AG04449 (cell line): ENCODE data around the gene MLXIP.

Experiments used
- CTCF ChIA-PET: fragments of 350-600 bp; formaldehyde crosslinking; extraction: SDS; loops from one replicate; lab custom pipeline; 2021; ENCODE audit warnings: antibody characterized with exemption; lab: Yijun Ruan, JAX
- POLR2A ChIA-PET: fragments of 400-600, 350-600 bp; formaldehyde crosslinking; extraction: SDS; loops from one replicate; lab custom pipeline; 2020; ENCODE audit warnings: antibody characterized with exemption, inconsistent platforms; lab: Yijun Ruan, JAX
- DNase-seq: peaks from one replicate; pipeline ENCODE4 v3.0.0-alpha.2; 2010; ENCODE audit warnings: low read depth, low spot score
- H3K4me3 ChIP-seq: 2 replicates; pipeline ENCODE4 v1.5.1; 2011; ENCODE audit warnings: low read depth, mild to moderate bottlenecking, control low read depth, low read length
- TF ChIP-seq, protein P1 (sequence below): IDR thresholded peaks from one replicate; pipeline ENCODE4 v1.5.1; 2011; ENCODE audit warnings: mild to moderate bottlenecking, moderate library complexity, low read length, control low read depth, inconsistent platforms; ENCODE audit not compliant: insufficient read depth; ENCODE audit errors: missing control alignments

Gene MLXIP

DNA sequence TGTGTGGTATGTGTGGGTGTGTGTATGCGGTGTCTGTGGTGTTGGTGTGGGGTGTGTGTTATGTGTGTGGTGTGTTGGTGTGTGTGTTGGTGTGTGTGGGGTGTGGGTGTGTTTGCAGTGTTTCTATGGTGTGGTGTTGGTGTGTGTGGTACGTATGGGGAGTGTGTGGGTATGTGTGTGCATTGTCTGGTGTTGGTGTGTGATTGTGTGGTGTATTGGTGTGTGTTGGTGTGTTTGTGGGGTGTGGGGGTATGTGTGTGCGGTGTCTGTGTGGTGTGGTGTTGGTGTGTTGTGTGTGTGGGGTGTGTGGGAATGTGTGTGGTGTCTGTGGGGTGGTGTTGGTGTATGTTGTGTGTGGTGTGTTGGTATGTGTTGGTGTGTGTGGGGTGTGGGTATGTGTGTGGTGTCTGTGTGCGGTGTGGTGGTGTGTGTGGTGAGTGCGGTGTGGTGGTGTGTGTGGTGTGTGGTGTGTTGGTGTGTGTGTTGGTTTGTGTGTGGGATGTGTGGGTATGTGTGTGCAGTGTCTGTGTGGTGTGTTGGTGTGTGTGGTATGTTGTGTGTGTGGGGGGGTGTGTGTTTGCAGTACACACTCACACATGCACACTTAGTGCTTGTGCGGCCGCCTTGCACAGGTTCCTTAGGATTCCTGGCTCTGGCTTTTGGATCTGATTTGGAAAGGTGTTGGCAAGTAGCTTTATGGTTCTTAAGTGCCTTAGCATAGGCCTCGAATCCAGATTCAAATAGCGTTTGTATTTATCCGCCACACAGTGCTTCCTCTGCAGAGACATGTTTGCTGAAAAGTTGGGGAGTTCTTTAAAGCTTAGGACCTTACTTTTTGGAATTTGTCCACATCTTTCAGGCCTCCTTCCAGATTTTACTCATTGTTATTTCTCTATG lies 16.4 kb downstream of the MLXIP start:
- no peak overlapping the region for H3K4me3 ChIP-seq
- POLR2A ChIA-PET, result interaction anchor here (0.8 kb wide), 1 partner anchor 13 kb away, joined by 7 read pairs; no protein-coding TSS in a partner anchor
- no peak for DNase-seq
- CTCF ChIA-PET, result interaction anchor here (1.0 to 4.3 kb wide), 4 partner anchors 12 to 41 kb away, joined by 3 to 33 read pairs (median 8); no protein-coding TSS in a partner anchor
- TF ChIP-seq, protein P1, sequence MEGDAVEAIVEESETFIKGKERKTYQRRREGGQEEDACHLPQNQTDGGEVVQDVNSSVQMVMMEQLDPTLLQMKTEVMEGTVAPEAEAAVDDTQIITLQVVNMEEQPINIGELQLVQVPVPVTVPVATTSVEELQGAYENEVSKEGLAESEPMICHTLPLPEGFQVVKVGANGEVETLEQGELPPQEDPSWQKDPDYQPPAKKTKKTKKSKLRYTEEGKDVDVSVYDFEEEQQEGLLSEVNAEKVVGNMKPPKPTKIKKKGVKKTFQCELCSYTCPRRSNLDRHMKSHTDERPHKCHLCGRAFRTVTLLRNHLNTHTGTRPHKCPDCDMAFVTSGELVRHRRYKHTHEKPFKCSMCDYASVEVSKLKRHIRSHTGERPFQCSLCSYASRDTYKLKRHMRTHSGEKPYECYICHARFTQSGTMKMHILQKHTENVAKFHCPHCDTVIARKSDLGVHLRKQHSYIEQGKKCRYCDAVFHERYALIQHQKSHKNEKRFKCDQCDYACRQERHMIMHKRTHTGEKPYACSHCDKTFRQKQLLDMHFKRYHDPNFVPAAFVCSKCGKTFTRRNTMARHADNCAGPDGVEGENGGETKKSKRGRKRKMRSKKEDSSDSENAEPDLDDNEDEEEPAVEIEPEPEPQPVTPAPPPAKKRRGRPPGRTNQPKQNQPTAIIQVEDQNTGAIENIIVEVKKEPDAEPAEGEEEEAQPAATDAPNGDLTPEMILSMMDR, result no peak

DNA sequence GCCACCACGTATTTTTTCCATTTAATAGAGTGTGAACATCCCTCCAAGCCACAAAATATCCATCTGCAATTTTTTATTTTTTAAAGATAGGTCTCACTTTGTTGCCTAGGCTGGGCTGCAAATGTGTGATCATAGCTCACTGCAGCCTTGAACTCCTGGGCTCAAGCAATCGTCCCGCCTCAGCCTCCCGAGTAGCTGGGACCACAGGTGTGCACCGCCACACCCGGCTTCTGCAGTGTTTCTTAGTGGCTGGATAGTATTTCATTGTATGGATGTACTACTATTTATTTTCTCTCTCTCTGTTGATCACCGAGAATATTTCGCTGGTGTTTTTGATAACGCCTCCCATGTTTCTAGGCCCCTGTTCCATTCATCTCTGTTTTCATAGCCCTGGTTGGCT lies 17.5 kb downstream of the MLXIP start:
- TF ChIP-seq, protein P1, result no peak
- no peak for DNase-seq
- no peak overlapping the region for H3K4me3 ChIP-seq
- ChIA-PET POLR2A (interaction anchor here (0.8 kb wide), 1 partner anchor 14 kb away, joined by 7 read pairs; no protein-coding TSS in a partner anchor), CTCF (interaction anchor here (1.0 to 4.3 kb wide), 10 partner anchors 8 to 96 kb away, joined by 3 to 33 read pairs (median 6); no protein-coding TSS in a partner anchor)

DNA sequence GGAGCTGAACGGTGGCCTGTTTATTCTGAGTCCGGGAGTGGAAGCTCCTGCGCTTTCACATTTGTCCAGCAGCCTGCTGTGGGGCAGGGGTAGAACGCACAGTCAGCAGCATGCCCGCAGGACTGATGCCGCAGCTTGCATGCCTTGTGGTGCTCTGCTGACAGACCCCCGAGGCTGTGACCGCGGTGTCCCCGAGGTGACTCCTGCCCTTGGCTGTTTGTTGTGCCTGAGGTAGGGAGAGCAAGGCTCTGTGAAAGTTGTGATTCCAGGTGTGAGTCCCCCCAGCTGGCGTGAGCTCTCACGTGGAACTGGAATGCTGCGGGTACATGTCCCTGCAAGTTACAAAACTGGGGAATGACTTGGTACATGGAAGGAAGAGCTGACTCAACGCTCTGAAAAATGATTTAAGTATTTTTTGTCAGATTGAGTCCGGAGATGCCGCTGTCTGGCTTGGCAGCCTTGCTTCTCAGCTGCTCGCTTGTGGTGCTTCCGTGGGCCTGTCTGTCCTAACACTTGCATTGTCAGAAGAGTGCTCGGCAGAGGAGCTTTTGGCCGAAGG lies 18.1 kb downstream of the MLXIP start:
- CTCF ChIA-PET, result interaction anchor here (1.0 to 4.3 kb wide), 11 partner anchors 9 to 95 kb away, joined by 3 to 33 read pairs (median 6); no protein-coding TSS in a partner anchor

DNA sequence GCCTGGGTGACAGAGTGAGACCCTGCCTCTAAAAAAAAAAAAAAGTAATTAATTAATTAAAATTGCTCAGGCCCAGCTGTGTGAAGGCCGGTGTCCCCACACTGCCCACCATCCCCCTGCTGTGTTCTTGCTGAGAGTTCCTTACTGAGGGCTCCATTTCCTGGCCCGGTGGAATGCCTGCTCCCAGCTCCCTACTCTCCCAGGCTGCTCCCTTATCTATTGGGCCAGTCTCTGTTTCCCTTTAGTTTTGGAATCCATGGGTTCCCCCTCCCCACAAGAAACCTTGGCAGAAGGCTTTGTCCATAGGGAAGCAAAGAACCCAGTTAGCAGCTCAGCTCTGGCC lies 19.0 kb downstream of the MLXIP start:
- no peak for DNase-seq
- POLR2A ChIA-PET, result interaction anchor here (0.5 to 1.4 kb wide), 2 partner anchors 11 kb away, joined by 3 to 6 read pairs; no protein-coding TSS in a partner anchor
- CTCF ChIA-PET, result interaction anchor here (0.7 to 4.3 kb wide), 9 partner anchors 9 to 55 kb away, joined by 3 to 33 read pairs (median 6); no protein-coding TSS in a partner anchor
- TF ChIP-seq, protein P1, result no peak
- no peak overlapping the region for H3K4me3 ChIP-seq

More for the DNA sequence above, 18.1 kb downstream of the MLXIP start:
- POLR2A ChIA-PET, result no interaction called here
- DNase-seq, result no peak
- TF ChIP-seq, protein P1, result no peak
- H3K4me3 ChIP-seq, result no peak overlapping the region

DNA sequence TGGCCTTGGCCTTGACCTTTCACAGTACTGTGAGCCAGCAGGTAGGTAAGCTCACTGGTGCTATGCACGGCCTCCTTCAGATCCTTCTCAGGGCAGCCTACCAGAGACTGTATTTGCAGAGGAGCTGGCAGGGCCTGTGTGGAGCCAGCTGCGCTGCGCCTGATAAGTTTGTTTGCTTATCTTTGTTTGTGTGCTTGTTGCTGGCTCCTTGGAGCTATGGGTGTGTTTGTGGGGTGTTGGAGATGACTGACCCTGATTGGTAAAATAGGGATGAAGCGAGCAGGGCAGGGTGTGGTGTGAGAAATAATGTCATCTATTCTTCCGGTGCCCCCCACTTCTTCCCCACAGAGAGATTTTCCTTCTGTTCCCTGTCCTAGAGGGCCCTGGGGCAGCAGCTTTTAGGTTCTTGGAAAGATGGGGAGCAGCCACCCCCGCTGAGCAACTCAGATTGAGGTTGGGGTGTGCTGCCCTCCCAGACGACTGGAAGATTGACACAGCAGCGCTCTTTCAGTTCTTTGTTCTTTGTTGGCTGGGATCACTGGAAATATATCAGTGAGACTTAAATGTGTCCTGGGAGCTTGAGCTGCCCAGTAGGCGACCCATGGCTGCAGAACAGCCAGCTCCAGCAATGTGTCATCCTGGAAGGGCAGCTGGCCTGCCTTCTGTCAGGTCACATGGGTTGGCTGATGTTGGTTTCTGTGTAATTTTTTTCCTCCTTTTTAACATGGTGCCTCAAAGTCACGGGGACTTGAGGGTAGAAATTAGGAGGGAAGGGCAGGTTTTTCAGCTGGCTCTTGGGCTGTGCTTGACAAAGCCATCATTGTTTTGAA lies 19.6 kb downstream of the MLXIP start:
- H3K4me3 ChIP-seq, result no peak overlapping the region
- POLR2A ChIA-PET, result interaction anchor here (1.2 to 1.4 kb wide), 2 partner anchors 9 to 11 kb away, joined by 6 read pairs; no protein-coding TSS in a partner anchor
- CTCF ChIA-PET, result interaction anchor here (0.7 to 4.3 kb wide), 5 partner anchors 10 to 52 kb away, joined by 3 to 33 read pairs (median 9); no protein-coding TSS in a partner anchor
- no peak for DNase-seq
- TF ChIP-seq, protein P1, result no peak
